SH-SY5Y (cell line): ENCODE measurements around the gene AASS.

Experiments
- GATA2 ChIP-seq: IDR thresholded peaks from 2 replicates; pipeline ENCODE4 v1.6.1; 2011; ENCODE audit warnings: mild to moderate bottlenecking, low read depth, low read length
- GATA3 ChIP-seq: IDR thresholded peaks from 2 replicates; pipeline ENCODE4 v1.6.1; 2011; ENCODE audit warnings: low read depth, mild to moderate bottlenecking, low read length, moderate library complexity

DNA sequence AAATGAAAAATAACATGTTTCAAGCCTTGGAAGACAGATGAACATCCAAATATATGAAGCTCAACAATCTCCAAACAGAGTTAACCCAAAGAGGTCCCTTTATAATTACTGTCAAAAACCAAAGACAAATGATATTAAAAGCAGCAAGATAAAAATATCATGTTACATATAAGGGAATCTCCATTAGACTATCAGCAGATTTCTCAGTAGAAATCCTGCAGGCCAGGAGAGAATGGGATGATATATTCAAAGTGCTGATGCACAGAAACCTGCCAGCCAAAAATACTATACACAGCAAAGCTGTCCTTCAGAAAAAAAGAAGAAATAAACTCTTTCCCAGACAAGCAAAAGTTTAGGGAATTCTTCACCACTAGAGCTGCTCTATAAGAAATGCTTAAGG lies 41.0 kb downstream of the AASS start:
- no peak for TF ChIP-seq GATA2
- TF ChIP-seq GATA3 = no peak
